Lower lobe of right lung (tissue), 2 donors: ENCODE data around the gene CIZ1. TPM values are rescaled to one million over a fixed set of nuclear protein-coding genes. Genes with fewer than 3 reads are reported as not detected.

Experiments used
- ATAC-seq, 2 donors: fragments of 200-7000 bp; cut with Tn5 transposase; one replicate each; pipeline ENCODE4 v1.9.1; 2020 to 2022; ENCODE audit warnings: mild to moderate bottlenecking in 2 of 2, moderate library complexity in 2 of 2
- DNase-seq: peaks from one replicate; pipeline ENCODE4 v3.0.0-alpha.2; 2020
- H3K27ac ChIP-seq: fragments of 200-600 bp; one replicate; pipeline ENCODE4 v1.8.0; 2022
- H3K27me3 ChIP-seq: fragments of 200-600 bp; one replicate; pipeline ENCODE4 v1.8.0; 2022; ENCODE audit warnings: low read depth
- H3K36me3 ChIP-seq: fragments of 200-600 bp; one replicate; pipeline ENCODE4 v1.8.0; 2022; ENCODE audit warnings: mild to moderate bottlenecking
- H3K4me1 ChIP-seq: fragments of 200-600 bp; one replicate; pipeline ENCODE4 v1.8.0; 2022
- H3K4me3 ChIP-seq: fragments of 200-600 bp; one replicate; pipeline ENCODE4 v1.8.0; 2022; ENCODE audit warnings: mild to moderate bottlenecking
- H3K9me3 ChIP-seq: fragments of 200-600 bp; one replicate; pipeline ENCODE4 v1.8.0; 2022
- intact Hi-C: fragments of 100-400 bp; cut with DNase I; formaldehyde crosslinking; loops from one replicate; pipeline ENCODE4 v1.11.0; 2022
- total RNA-seq: library from RNA; stranded (reverse); fragmentation: NEBNext Ultra II Directional; extraction: Animal tissue kit (Norgen Biotek cat#: 25700); gene quantifications from one replicate; pipeline ENCODE4 v1.2.1, GENCODE V29; 2021
- TF ChIP-seq, protein P1 (sequence below): fragments of 200-600 bp; IDR thresholded peaks from one replicate; pipeline ENCODE4 v1.8.0; 2022; ENCODE audit warnings: antibody characterized with exemption, mild to moderate bottlenecking
- donor health status: DM: no; HTN: yes; CAD: no; lungs with severe emphysema.

Gene CIZ1
- total RNA-seq, 1 donor from 2014 or later = 98.5 TPM

DNA sequence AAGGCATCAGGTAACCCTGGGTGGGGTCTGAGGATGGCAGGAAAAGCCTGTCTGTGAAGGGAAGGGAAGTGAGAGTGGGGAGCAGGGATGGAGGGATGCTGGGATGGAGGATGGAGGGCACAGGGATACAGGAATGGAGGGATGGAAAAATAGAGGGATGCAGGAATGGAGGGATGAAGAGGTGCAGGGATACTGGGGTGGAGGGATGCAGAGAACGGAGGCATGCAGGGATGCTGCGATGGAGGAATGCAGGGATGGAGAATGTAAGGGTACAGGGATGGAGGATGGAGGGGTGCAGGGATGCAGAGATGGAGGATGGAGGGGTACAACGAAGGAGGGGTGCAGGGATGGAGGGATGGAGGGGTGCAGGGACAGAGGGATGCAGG lies 72.9 kb downstream of the CIZ1 start:
- no peak overlapping the region for H3K27ac ChIP-seq
- H3K4me3 ChIP-seq = no peak overlapping the region
- peaks cover 34% of the 10 kb centered on the region for H3K36me3 ChIP-seq
- no peaks in the 10 kb centered on the region for H3K27me3 ChIP-seq
- TF ChIP-seq, protein P1, sequence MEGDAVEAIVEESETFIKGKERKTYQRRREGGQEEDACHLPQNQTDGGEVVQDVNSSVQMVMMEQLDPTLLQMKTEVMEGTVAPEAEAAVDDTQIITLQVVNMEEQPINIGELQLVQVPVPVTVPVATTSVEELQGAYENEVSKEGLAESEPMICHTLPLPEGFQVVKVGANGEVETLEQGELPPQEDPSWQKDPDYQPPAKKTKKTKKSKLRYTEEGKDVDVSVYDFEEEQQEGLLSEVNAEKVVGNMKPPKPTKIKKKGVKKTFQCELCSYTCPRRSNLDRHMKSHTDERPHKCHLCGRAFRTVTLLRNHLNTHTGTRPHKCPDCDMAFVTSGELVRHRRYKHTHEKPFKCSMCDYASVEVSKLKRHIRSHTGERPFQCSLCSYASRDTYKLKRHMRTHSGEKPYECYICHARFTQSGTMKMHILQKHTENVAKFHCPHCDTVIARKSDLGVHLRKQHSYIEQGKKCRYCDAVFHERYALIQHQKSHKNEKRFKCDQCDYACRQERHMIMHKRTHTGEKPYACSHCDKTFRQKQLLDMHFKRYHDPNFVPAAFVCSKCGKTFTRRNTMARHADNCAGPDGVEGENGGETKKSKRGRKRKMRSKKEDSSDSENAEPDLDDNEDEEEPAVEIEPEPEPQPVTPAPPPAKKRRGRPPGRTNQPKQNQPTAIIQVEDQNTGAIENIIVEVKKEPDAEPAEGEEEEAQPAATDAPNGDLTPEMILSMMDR = no peak
- DNase-seq (no peak), ATAC-seq (no peak)
- peaks cover 10% of the 10 kb centered on the region for H3K4me1 ChIP-seq
- intact Hi-C loops = no loop called here
- no peaks in the 10 kb centered on the region for H3K9me3 ChIP-seq

DNA sequence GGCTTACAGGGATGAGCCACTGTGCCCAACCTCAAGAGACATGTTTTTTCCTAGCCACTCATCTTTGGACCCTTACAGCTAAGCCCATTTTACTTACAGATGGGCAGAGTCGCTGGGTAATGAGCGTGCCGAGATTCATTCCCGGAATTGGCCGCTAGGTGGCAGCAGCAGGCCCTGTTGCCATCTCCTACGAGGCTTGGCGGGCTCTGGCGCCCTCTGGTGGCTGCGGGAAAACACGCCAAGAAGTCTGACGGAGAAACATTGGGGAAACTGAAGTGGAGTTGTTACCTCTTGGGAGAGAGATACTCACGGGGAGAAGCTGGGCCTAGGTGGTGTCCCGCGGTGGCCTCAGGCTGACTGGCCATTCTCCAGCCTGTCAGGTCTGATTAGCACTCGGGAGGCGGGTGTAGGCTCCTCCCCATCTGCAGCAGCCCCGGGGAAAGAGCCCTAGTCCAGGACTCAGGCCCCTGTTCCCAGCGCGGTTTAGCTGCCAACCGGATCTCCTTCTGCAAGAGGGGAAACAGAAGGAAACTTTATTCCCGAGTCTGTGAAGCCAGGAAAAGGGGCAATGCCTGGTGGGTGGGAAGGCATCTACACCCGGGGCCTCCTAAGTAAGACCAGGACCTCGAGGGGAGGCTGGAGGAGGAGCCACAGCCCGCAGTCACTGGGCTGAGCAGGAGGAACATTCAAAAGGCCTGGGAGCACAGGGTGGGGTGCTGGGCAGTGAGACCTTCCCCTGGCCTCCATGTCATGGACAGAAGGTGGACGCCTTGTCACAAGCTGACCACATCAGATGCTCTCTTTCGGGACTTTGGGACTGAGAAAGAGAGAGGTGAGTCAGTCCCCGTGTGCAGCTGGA lies 73.5 kb downstream of the CIZ1 start:
- intact Hi-C loops = no loop called here
- TF ChIP-seq, protein P1 = peak; percentile 100
- ATAC-seq = peak; percentile 80 to 90
- Histone ChIP-seq H3K27me3 (no peaks in the 10 kb centered on the region), H3K27ac (no peak overlapping the region), H3K4me1 (peaks cover 10% of the 10 kb centered on the region), H3K4me3 (no peak overlapping the region), H3K9me3 (no peaks in the 10 kb centered on the region), H3K36me3 (peaks cover 28% of the 10 kb centered on the region)
- peak; percentile 95 for DNase-seq

DNA sequence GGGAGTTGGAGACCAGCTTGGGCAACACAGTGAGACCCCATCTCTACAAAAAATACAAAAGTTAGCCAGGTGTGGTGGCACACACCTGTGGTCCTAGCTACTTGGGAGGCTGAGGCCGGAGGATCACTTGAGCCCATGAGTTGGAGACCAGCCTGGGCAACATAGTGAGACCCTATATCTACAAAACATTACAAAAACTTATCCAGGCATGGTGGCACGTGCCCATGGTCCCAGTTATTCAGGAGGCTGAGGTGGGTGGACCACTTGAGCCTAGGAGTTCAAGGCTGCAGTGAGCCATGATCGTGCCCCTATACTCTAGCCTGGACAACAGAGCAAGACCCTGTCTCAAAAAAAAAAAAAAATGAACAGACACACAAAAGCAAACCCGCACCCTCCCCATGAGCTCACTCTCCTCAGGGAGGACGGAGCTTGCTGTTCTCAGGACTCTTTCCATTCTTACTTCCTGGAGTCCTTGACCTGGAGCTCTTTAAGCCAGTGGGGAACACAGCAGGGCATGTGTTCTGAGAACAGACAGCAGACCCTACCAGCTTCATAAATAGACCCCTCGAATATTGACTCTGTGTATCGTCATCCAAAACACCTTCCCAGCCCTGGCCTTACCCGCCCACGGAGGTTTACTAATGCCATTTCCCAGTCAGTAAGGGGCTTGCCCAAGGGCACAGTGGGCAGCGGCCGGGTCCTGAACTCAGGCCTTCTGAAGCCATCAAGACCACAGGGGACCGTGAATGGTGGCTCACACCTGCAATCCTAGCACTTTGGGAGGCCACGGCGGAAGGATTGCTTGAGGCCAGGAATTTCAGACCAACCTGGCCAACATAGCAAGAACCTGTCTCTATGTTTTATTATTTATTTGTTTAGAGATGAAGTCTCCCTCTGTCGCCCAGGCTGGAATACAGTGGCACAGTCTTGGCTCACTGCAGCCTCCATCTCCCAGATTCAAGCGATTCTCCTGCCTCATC lies 75.0 kb downstream of the CIZ1 start:
- H3K27ac ChIP-seq = no peak overlapping the region
- intact Hi-C loops = no loop called here
- H3K36me3 ChIP-seq = peaks cover 13% of the 10 kb centered on the region
- ATAC-seq (no peak), DNase-seq (peak; percentile 40)
- no peaks in the 10 kb centered on the region for H3K9me3 ChIP-seq
- H3K4me3 ChIP-seq = no peak overlapping the region
- TF ChIP-seq, protein P1 = no peak
- H3K27me3 ChIP-seq = no peaks in the 10 kb centered on the region
- H3K4me1 ChIP-seq = peaks cover 10% of the 10 kb centered on the region

Other genes with a start within 250 kb of the CIZ1 start
- 36.0 TPM for gene EEIG1, start 210.6 kb downstream of the CIZ1 start, total RNA-seq
- 11.3 TPM for gene NAIF1, start 124.3 kb downstream of the CIZ1 start, total RNA-seq
- 27.3 TPM for gene SLC25A25, start 123.3 kb downstream of the CIZ1 start, total RNA-seq
- gene PTGES2, start 63.8 kb downstream of the CIZ1 start, total RNA-seq = 30.6 TPM
- 83.4 TPM for gene LCN2, start 42.1 kb downstream of the CIZ1 start, total RNA-seq
- gene BBLN, start 31.3 kb downstream of the CIZ1 start, total RNA-seq = 47.9 TPM
- gene DNM1, start 11.8 kb upstream of the CIZ1 start, total RNA-seq = 8.8 TPM
- 82.7 TPM for gene GOLGA2, start 84.4 kb upstream of the CIZ1 start, total RNA-seq
- gene SWI5, start 84.7 kb upstream of the CIZ1 start, total RNA-seq = 19.1 TPM
- gene TRUB2, start 130.9 kb upstream of the CIZ1 start, total RNA-seq = 18.1 TPM
- gene COQ4, start 131.3 kb upstream of the CIZ1 start, total RNA-seq = 35.9 TPM
- gene SLC27A4, start 149.0 kb upstream of the CIZ1 start, total RNA-seq = 19.5 TPM
- gene URM1, start 179.8 kb upstream of the CIZ1 start, total RNA-seq = 49.0 TPM
- gene CERCAM, start 229.3 kb upstream of the CIZ1 start, total RNA-seq = 11.2 TPM